ENCODE measurements around the gene PPP1R16B. TPM values are rescaled to one million over a fixed set of nuclear protein-coding genes. Genes with fewer than 3 reads are reported as not detected.
"Not testable (repeated sequence)": the region's sequence is repeated elsewhere in the genome, so short reads cannot be mapped to it uniquely, and the experiment has no call there.

PPP1R16B gene
- total RNA-seq, 6 experiments from 2014 or later = 0.62 to 4.0 (median 2.3) TPM

- Histone ChIP-seq H3K4me1 (no peaks in the 10 kb centered on the region), H3K27me3 (no peaks in the 10 kb centered on the region)
Observed at GRCh38 chr20:38812709-38813573, 7.4 kb downstream of the PPP1R16B start.

GRCh38 chr20:38813574-38813962, 8.1 kb downstream of the PPP1R16B start:
- not testable (repeated sequence) for H3K27ac ChIP-seq, DNase-seq

More at GRCh38 chr20:38812709-38813573, 7.4 kb downstream of the PPP1R16B start:
- 83% methylated on average over 2 of the region's 4 CpGs for WGBS (ENCODE audit: insufficient coverage, low coverage, low lambda C conversion rate, missing lambda C conversion rate)
- no peak overlapping the region for H3K27ac ChIP-seq
- DNase-seq (no peak), ATAC-seq (no peak)
- intact Hi-C loops (cut with DNase I) = no loop called here
- no peaks in the 10 kb centered on the region for H3K36me3 ChIP-seq
- H3K9me3 ChIP-seq = no peaks in the 10 kb centered on the region
- no peak for TF ChIP-seq POLR2A (IDR thresholded peaks at IDR 0.05)
- TF ChIP-seq, protein P1, sequence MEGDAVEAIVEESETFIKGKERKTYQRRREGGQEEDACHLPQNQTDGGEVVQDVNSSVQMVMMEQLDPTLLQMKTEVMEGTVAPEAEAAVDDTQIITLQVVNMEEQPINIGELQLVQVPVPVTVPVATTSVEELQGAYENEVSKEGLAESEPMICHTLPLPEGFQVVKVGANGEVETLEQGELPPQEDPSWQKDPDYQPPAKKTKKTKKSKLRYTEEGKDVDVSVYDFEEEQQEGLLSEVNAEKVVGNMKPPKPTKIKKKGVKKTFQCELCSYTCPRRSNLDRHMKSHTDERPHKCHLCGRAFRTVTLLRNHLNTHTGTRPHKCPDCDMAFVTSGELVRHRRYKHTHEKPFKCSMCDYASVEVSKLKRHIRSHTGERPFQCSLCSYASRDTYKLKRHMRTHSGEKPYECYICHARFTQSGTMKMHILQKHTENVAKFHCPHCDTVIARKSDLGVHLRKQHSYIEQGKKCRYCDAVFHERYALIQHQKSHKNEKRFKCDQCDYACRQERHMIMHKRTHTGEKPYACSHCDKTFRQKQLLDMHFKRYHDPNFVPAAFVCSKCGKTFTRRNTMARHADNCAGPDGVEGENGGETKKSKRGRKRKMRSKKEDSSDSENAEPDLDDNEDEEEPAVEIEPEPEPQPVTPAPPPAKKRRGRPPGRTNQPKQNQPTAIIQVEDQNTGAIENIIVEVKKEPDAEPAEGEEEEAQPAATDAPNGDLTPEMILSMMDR (IDR thresholded peaks at IDR 0.05) = no peak
- H3K4me3 ChIP-seq = no peak overlapping the region

GRCh38 chr20:38815446-38815845, 9.9 kb downstream of the PPP1R16B start:
- no peak overlapping the region for H3K4me3 ChIP-seq
- intact Hi-C loops (cut with DNase I) = no loop called here
- no peak for TF ChIP-seq POLR2A (IDR thresholded peaks at IDR 0.05)
- no peaks in the 10 kb centered on the region for H3K9me3 ChIP-seq
- no peaks in the 10 kb centered on the region for H3K27me3 ChIP-seq
- H3K36me3 ChIP-seq = no peaks in the 10 kb centered on the region
- ATAC-seq = no peak
- H3K4me1 ChIP-seq = no peaks in the 10 kb centered on the region
- H3K27ac ChIP-seq = no peak overlapping the region
- no peak for DNase-seq

More at GRCh38 chr20:38813574-38813962, 8.1 kb downstream of the PPP1R16B start:
- intact Hi-C loops (cut with DNase I); H3K9me3 ChIP-seq; H3K36me3 ChIP-seq; H3K4me1 ChIP-seq; ATAC-seq; H3K27me3 ChIP-seq; H3K4me3 ChIP-seq: not testable (repeated sequence)
- 77% methylated on average over 6 of the region's 6 CpGs for WGBS (ENCODE audit: insufficient coverage, low coverage, low lambda C conversion rate, missing lambda C conversion rate)

GRCh38 chr20:38818113-38819065, 12.9 kb downstream of the PPP1R16B start:
- Histone ChIP-seq H3K27ac (no peak overlapping the region), H3K27me3 (no peaks in the 10 kb centered on the region), H3K9me3 (no peaks in the 10 kb centered on the region), H3K4me1 (no peaks in the 10 kb centered on the region), H3K36me3 (no peaks in the 10 kb centered on the region), H3K4me3 (no peak overlapping the region)
- DNase-seq (no peak), ATAC-seq (no peak)
- intact Hi-C loops (cut with DNase I) = no loop called here
- TF ChIP-seq POLR2A (IDR thresholded peaks at IDR 0.05) = no peak
- TF ChIP-seq, protein P1 (IDR thresholded peaks at IDR 0.05) = no peak
- 69% methylated on average over 7 of the region's 9 CpGs for WGBS (ENCODE audit: insufficient coverage, low coverage, low lambda C conversion rate, missing lambda C conversion rate)

DNA sequence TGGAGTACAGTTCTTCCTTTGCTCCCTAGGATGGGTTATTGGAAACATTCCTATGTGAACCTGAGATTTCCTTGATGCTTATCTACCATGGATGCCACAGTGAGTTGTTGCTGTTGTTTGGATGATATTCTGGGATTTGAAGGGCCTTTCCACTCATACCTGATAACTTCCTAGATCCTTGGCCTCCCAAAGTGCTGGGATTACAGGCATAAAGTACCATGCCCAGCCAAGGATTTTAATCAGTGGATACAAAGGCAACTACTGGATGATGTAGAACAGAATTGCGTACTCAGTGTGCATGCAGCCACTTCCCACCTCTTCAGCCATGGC, 20.0 kb downstream of the PPP1R16B start:
- no CpG with 5 or more reads among the region's 1 CpG for WGBS (ENCODE audit: insufficient coverage, low coverage, low lambda C conversion rate, missing lambda C conversion rate)
- ATAC-seq (no peak), DNase-seq (no peak)
- H3K27ac ChIP-seq = no peak overlapping the region
- H3K9me3 ChIP-seq = no peaks in the 10 kb centered on the region
- no peaks in the 10 kb centered on the region for H3K4me1 ChIP-seq
- intact Hi-C loops (cut with DNase I) = no loop called here
- H3K36me3 ChIP-seq = no peaks in the 10 kb centered on the region
- H3K4me3 ChIP-seq = no peak overlapping the region
- no peaks in the 10 kb centered on the region for H3K27me3 ChIP-seq
- TF ChIP-seq, protein P1 (IDR thresholded peaks at IDR 0.05) = no peak
- no peak for TF ChIP-seq POLR2A (IDR thresholded peaks at IDR 0.05)

Measured in right lobe of liver (tissue), 6 donors.